Measurements from ENCODE around the gene C2orf72. TPM values are rescaled to one million over a fixed set of nuclear protein-coding genes. Genes with fewer than 3 reads are reported as not detected.

The C2orf72 gene
- total RNA-seq, 2 donors from 2014 or later: 1.8 to 3.9 TPM

GRCh38 chr2:230990899-230991150 is 46.5 kb upstream of the C2orf72 start:
- no peak overlapping the region for H3K4me3 Mint-ChIP-seq
- WGBS, 2 experiments (ENCODE audit: insufficient coverage in 1 of 2, insufficient read length in 1 of 2): 95% methylated on average over 20 to 27 of the region's 27 CpGs
- no peak for TF ChIP-seq CTCF (conservative IDR thresholded peaks at IDR 0.05)
- Histone ChIP-seq H3K27me3 (ENCODE audit: control insufficient read depth, insufficient read depth, low read length, poor library complexity, severe bottlenecking) (no peaks in the 10 kb centered on the region), H3K4me3 (ENCODE audit: low read length) (no peak overlapping the region), H3K9ac (ENCODE audit: extremely low read depth, low read length, poor library complexity, severe bottlenecking) (no peak overlapping the region), H3K27ac (ENCODE audit: low read depth, low read length) (no peak overlapping the region), H3K36me3 (ENCODE audit: control insufficient read depth, insufficient read depth, low read length) (no peaks in the 10 kb centered on the region), H3K9me3 (ENCODE audit: control insufficient read depth, low read length) (no peaks in the 10 kb centered on the region), H3K4me1 (ENCODE audit: control insufficient read depth, insufficient read depth, low read length) (peaks cover 6% of the 10 kb centered on the region)
- peaks cover 4% of the 10 kb centered on the region for H3K27me3 Mint-ChIP-seq (ENCODE audit: insufficient read depth)
- H3K36me3 Mint-ChIP-seq (ENCODE audit: low read depth): no peaks in the 10 kb centered on the region
- DNase-seq: no peak
- H3K4me1 Mint-ChIP-seq: peaks cover 10% of the 10 kb centered on the region
- H3K9me3 Mint-ChIP-seq: no peaks in the 10 kb centered on the region
- H3K27ac Mint-ChIP-seq: no peak overlapping the region

- Histone ChIP-seq H3K36me3 (ENCODE audit: control insufficient read depth, insufficient read depth, low read length) (no peaks in the 10 kb centered on the region), H3K27ac (ENCODE audit: low read depth, low read length) (no peak overlapping the region), H3K4me1 (ENCODE audit: control insufficient read depth, insufficient read depth, low read length) (peaks cover 5% of the 10 kb centered on the region), H3K4me3 (ENCODE audit: low read length) (no peak overlapping the region), H3K9ac (ENCODE audit: extremely low read depth, low read length, poor library complexity, severe bottlenecking) (no peak overlapping the region), H3K9me3 (ENCODE audit: control insufficient read depth, low read length) (peaks cover 2% of the 10 kb centered on the region), H3K27me3 (ENCODE audit: control insufficient read depth, insufficient read depth, low read length, poor library complexity, severe bottlenecking) (no peaks in the 10 kb centered on the region)
- Mint-ChIP-seq H3K4me1 (peaks cover 5% of the 10 kb centered on the region), H3K36me3 (ENCODE audit: low read depth) (no peaks in the 10 kb centered on the region), H3K9me3 (no peaks in the 10 kb centered on the region), H3K27me3 (ENCODE audit: insufficient read depth) (peaks cover 4% of the 10 kb centered on the region), H3K27ac (no peak overlapping the region), H3K4me3 (no peak overlapping the region)
- no peak for TF ChIP-seq CTCF (conservative IDR thresholded peaks at IDR 0.05)
- DNase-seq: no peak
- WGBS, 2 experiments (ENCODE audit: insufficient coverage in 1 of 2, insufficient read length in 1 of 2): 92 to 93% methylated on average over 7 of the region's 7 CpGs
Observed at GRCh38 chr2:230991598-230991997, 45.7 kb upstream of the C2orf72 start.

DNA sequence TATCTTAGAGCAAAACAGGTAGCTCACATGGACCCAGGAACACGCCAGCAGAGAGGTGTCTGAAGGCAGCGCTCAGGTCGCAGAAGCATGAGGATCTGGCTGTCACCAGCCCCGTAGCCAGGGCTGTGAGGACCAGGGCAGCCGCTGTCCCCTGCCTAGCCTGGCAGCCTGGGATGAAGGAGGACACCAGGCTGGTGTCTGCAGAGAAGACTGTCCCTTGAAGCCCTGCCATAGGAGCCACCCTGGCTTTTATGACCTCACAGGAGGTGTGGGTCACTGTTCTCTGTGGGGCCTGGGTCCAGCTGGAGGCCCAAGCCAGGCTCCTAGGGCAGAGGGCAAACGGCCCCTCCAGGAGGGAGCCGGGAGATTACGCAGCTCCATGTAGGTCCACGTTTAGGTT is 41.5 kb upstream of the C2orf72 start, which contains the start of gene SPATA3:
Gene SPATA3, plus strand, starts transcription at position 301 of the 400 bp plus-strand sequence. CDS start 113 bp downstream, outside the sequence.
- TF ChIP-seq CTCF (conservative IDR thresholded peaks at IDR 0.05): no peak
- Mint-ChIP-seq H3K4me1 (no peaks in the 10 kb centered on the region), H3K27ac (no peak within 1 kb of the TSS), H3K9me3 (peaks cover 10% of the 10 kb centered on the region), H3K4me3 (no peak within 1 kb of the TSS), H3K36me3 (ENCODE audit: low read depth) (no peaks in the 10 kb centered on the region), H3K27me3 (ENCODE audit: insufficient read depth) (peaks cover 28% of the 10 kb centered on the region)
- Histone ChIP-seq H3K9ac (ENCODE audit: extremely low read depth, low read length, poor library complexity, severe bottlenecking) (no peak within 1 kb of the TSS), H3K27me3 (ENCODE audit: control insufficient read depth, insufficient read depth, low read length, poor library complexity, severe bottlenecking) (peaks cover 7% of the 10 kb centered on the region), H3K4me3 (ENCODE audit: low read length) (no peak within 1 kb of the TSS), H3K27ac (ENCODE audit: low read depth, low read length) (no peak within 1 kb of the TSS), H3K36me3 (ENCODE audit: control insufficient read depth, insufficient read depth, low read length) (no peaks in the 10 kb centered on the region), H3K9me3 (ENCODE audit: control insufficient read depth, low read length) (peaks cover 4% of the 10 kb centered on the region), H3K4me1 (ENCODE audit: control insufficient read depth, insufficient read depth, low read length) (no peaks in the 10 kb centered on the region)
- WGBS, 2 experiments (ENCODE audit: insufficient coverage in 1 of 2, insufficient read length in 1 of 2): 90 to 93% methylated on average over 5 to 9 of the region's 9 CpGs
- peak; percentile 13 for DNase-seq

All from endodermal cell (in vitro differentiated cells).